ENCODE data around the gene PRKCE. TPM values are rescaled to one million over a fixed set of nuclear protein-coding genes. Genes with fewer than 3 reads are reported as not detected.

Gene PRKCE
- polyA plus RNA-seq, 3 donors = 1.3 to 7.7 (median 2.3) TPM

DNA sequence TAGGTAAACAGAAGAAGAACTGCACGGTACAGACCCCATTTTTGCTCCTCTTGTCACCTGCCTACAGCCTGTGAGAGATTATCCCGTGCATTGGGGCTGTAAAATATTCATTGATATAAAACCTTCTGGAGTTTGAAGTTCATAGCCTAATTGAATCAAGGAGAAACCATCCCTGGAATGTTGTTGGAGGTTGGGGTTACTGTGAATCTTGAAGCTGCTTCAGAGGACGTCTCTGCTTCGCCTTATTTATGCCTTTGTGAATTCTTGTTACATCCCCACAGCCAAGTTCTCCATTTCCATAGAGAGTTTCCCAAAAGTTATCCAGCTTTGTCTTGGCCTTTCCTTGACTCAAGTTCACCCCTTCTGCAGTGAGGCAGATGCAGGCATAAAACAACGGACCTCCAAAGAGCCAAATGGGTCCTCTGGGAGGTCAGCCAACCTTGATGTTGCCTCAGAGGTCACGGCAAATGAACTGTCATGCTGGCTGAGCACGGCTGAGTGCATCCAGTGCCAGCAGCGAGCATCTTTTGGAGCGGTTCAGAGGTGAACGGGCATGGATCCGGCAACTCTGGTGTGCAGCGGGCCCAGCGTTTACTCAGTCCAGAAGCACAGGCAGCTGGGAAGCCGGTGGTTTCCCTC is 317.6 kb downstream of the PRKCE start:
- Histone ChIP-seq H3K4me3 (replicated peaks in 1 of 3; ENCODE audit: low read depth in 2 of 3, low read length in 3 of 3) (no peak overlapping the region), H3K36me3 (replicated peaks in 1 of 2; ENCODE audit: control insufficient read depth in 1 of 2, insufficient read depth in 2 of 2, low read length in 2 of 2) (no peaks in the 10 kb centered on the region), H3K4me2 (replicated peaks; ENCODE audit: extremely low read depth, low read length, poor library complexity, severe bottlenecking) (no peak overlapping the region), H4K20me1 (ENCODE audit: insufficient read depth, low read length) (peaks cover 4% of the 10 kb centered on the region), H3K9ac (ENCODE audit: insufficient read depth, low read length, poor library complexity, severe bottlenecking) (no peak overlapping the region), H3K4me1 (ENCODE audit: control insufficient read depth in 1 of 2, insufficient read depth in 2 of 2, low read length in 2 of 2) (no peaks in the 10 kb centered on the region), H3K27me3 (ENCODE audit: control insufficient read depth in 2 of 2, insufficient read depth in 2 of 2, low read length in 2 of 2) (no peaks in the 10 kb centered on the region), H3K27ac (ENCODE audit: low read depth in 1 of 2, low read length in 2 of 2) (no peak overlapping the region), H2AFZ (ENCODE audit: insufficient read depth, low read depth, low read length, poor library complexity, severe bottlenecking) (no peak overlapping the region), H3K79me2 (ENCODE audit: insufficient read depth, low read length) (no peaks in the 10 kb centered on the region), H3K9me3 (replicated peaks in 1 of 2; ENCODE audit: control insufficient read depth in 1 of 2, insufficient read depth in 1 of 2, low read length in 2 of 2) (no peaks in the 10 kb centered on the region)
- Mint-ChIP-seq H3K9me3 (peaks cover 0 to 2% (median 0%) of the 10 kb centered on the region in 7 donors), H3K27me3 (ENCODE audit: low read depth in 3 of 3) (peaks cover 0 to 3% (median 1%) of the 10 kb centered on the region in 3 donors), H3K27ac (no peak overlapping the region), H3K4me1 (peaks cover 9% of the 10 kb centered on the region), H3K4me3 (no peak overlapping the region), H3K36me3 (peaks cover 0 to 3% of the 10 kb centered on the region in 2 donors)
- intact Hi-C loops (cut with micrococcal nuclease) = no loop called here
- 94% methylated on average over 11 of the region's 14 CpGs for WGBS (ENCODE audit: insufficient coverage)
- TF ChIP-seq, protein P1, sequence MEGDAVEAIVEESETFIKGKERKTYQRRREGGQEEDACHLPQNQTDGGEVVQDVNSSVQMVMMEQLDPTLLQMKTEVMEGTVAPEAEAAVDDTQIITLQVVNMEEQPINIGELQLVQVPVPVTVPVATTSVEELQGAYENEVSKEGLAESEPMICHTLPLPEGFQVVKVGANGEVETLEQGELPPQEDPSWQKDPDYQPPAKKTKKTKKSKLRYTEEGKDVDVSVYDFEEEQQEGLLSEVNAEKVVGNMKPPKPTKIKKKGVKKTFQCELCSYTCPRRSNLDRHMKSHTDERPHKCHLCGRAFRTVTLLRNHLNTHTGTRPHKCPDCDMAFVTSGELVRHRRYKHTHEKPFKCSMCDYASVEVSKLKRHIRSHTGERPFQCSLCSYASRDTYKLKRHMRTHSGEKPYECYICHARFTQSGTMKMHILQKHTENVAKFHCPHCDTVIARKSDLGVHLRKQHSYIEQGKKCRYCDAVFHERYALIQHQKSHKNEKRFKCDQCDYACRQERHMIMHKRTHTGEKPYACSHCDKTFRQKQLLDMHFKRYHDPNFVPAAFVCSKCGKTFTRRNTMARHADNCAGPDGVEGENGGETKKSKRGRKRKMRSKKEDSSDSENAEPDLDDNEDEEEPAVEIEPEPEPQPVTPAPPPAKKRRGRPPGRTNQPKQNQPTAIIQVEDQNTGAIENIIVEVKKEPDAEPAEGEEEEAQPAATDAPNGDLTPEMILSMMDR (IDR thresholded peaks at IDR 0.05) = no peak
- DNase-seq = no peak

DNA sequence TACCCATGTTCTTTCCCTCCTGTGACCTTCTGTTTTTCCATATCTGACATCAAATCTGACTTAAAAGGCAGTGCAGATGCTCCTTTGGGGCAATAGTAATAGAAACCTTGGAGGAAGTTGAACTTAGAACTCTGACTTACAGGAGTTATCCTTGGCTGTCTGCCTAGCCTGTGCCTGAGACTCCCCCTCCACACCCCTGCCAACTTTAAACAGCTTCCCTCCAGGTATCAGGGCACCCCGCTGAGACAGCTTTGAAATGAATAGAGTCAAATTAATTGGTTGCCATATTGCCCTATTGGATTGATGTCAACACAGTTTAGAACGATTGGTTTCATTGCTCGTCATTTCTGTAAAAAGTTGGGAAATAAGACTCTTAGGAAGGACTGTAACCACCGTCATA is 322.0 kb downstream of the PRKCE start:
- no peak overlapping the region for H3K4me3 Mint-ChIP-seq
- H3K4me2 ChIP-seq (replicated peaks; ENCODE audit: extremely low read depth, low read length, poor library complexity, severe bottlenecking) = no peak overlapping the region
- no peaks in the 10 kb centered on the region for H3K4me1 Mint-ChIP-seq

More for the DNA sequence above, 322.0 kb downstream of the PRKCE start:
- no peak for DNase-seq
- H3K27ac ChIP-seq (ENCODE audit: low read depth in 1 of 2, low read length in 2 of 2) = no peak overlapping the region
- Mint-ChIP-seq H3K27me3 (ENCODE audit: low read depth in 3 of 3) (peaks cover 0 to 2% (median 0%) of the 10 kb centered on the region in 3 donors), H3K9me3 (peaks cover 0 to 2% (median 0%) of the 10 kb centered on the region in 7 donors), H3K36me3 (peaks cover 3 to 4% of the 10 kb centered on the region in 2 donors), H3K27ac (no peak overlapping the region)
- H3K9me3 ChIP-seq (replicated peaks in 1 of 2; ENCODE audit: control insufficient read depth in 1 of 2, insufficient read depth in 1 of 2, low read length in 2 of 2) = no peaks in the 10 kb centered on the region
- H3K79me2 ChIP-seq (ENCODE audit: insufficient read depth, low read length) = no peaks in the 10 kb centered on the region
- no peak overlapping the region for H2AFZ ChIP-seq (ENCODE audit: insufficient read depth, low read depth, low read length, poor library complexity, severe bottlenecking)
- intact Hi-C loops (cut with micrococcal nuclease) = no loop called here
- TF ChIP-seq, protein P1 (IDR thresholded peaks at IDR 0.05) = no peak
- 80% methylated on average over 2 of the region's 4 CpGs for WGBS (ENCODE audit: insufficient coverage)
- no peak overlapping the region for H3K9ac ChIP-seq (ENCODE audit: insufficient read depth, low read length, poor library complexity, severe bottlenecking)
- H3K27me3 ChIP-seq (ENCODE audit: control insufficient read depth in 2 of 2, insufficient read depth in 2 of 2, low read length in 2 of 2) = no peaks in the 10 kb centered on the region
- H3K4me3 ChIP-seq (replicated peaks in 1 of 3; ENCODE audit: low read depth in 2 of 3, low read length in 3 of 3) = no peak overlapping the region
- H3K36me3 ChIP-seq (replicated peaks in 1 of 2; ENCODE audit: control insufficient read depth in 1 of 2, insufficient read depth in 2 of 2, low read length in 2 of 2) = peaks cover 0 to 7% of the 10 kb centered on the region in 2 donors
- no peaks in the 10 kb centered on the region for H3K4me1 ChIP-seq (ENCODE audit: control insufficient read depth in 1 of 2, insufficient read depth in 2 of 2, low read length in 2 of 2)
- no peaks in the 10 kb centered on the region for H4K20me1 ChIP-seq (ENCODE audit: insufficient read depth, low read length)
